Stimulated activated CD4-positive, alpha-beta T cell treated with anti-CD3 and anti-CD28 coated beads, Interleukin-1b, Interleukin-23, amount 100 ng/mL, for 4 hours (primary cell): ENCODE measurements around the gene BAHCC1.
"Not testable (repeated sequence)": the region's sequence is repeated elsewhere in the genome, so short reads cannot be mapped to it uniquely, and the experiment has no call there.

Source experiments
- DNase-seq, 2 donors: peaks; one replicate each; pipeline ENCODE4 v3.0.0-alpha.2; 2020; ENCODE audit warnings: low read depth in 2 of 2

The BAHCC1 gene

GRCh38 chr17:81413497-81414135 lies 18.4 kb downstream of the BAHCC1 start:
- DNase-seq = no peak

- DNase-seq = no peak
Measured at GRCh38 chr17:81414756-81415516, 19.7 kb downstream of the BAHCC1 start.

GRCh38 chr17:81415681-81416080 lies 20.4 kb downstream of the BAHCC1 start:
- DNase-seq = no peak

- no peak for DNase-seq
Measured at GRCh38 chr17:81416612-81417011, 21.4 kb downstream of the BAHCC1 start.

GRCh38 chr17:81417049-81417878 lies 22.0 kb downstream of the BAHCC1 start:
- no peak for DNase-seq

- DNase-seq = no peak
Measured at GRCh38 chr17:81417879-81418709, 22.8 kb downstream of the BAHCC1 start.

- no peak for DNase-seq
Measured at GRCh38 chr17:81418710-81419318, 23.6 kb downstream of the BAHCC1 start.

GRCh38 chr17:81419319-81419885 lies 24.1 kb downstream of the BAHCC1 start:
- DNase-seq = no peak

- no peak for DNase-seq
Measured at GRCh38 chr17:81419886-81420768, 24.9 kb downstream of the BAHCC1 start.

GRCh38 chr17:81420769-81421462 lies 25.7 kb downstream of the BAHCC1 start:
- DNase-seq = no peak

GRCh38 chr17:81422776-81423697 lies 27.8 kb downstream of the BAHCC1 start:
- no peak for DNase-seq

- DNase-seq = no peak
Measured at GRCh38 chr17:81423698-81424071, 28.4 kb downstream of the BAHCC1 start.

- DNase-seq = no peak
Measured at GRCh38 chr17:81424151-81425017, 29.1 kb downstream of the BAHCC1 start.

- not testable (repeated sequence) for DNase-seq
Measured at GRCh38 chr17:81425041-81425440, 29.8 kb downstream of the BAHCC1 start.

GRCh38 chr17:81425716-81426392 lies 30.6 kb downstream of the BAHCC1 start:
- DNase-seq = not testable (repeated sequence)

- no peak for DNase-seq
Measured at GRCh38 chr17:81426393-81427172, 31.3 kb downstream of the BAHCC1 start.
